Activated naive CD4-positive, alpha-beta T cell treated with anti-CD3 and anti-CD28 coated beads for 36 hours (primary cell): ENCODE results near the gene CORO1C. TPM values are rescaled to one million over a fixed set of nuclear protein-coding genes. Genes with fewer than 3 reads are reported as not detected.
A peak's percentile ranks its signal among the peaks of the same experiment; 100 is the strongest.

ENCODE experiments used
- CTCF ChIA-PET: fragments of 350-600 bp; sonication (Branson Sonifier 250); formaldehyde crosslinking; loops from one replicate; lab custom pipeline; 2021; ENCODE audit warnings: antibody characterized with exemption; lab: Charles Lee
- DNase-seq: peaks from one replicate; pipeline ENCODE4 v3.0.0-alpha.2; 2020
- H3K27ac Mint-ChIP-seq: one replicate; pipeline ENCODE4 v1.8.0; 2021; ENCODE audit warnings: mild to moderate bottlenecking, mixed read lengths
- H3K27me3 Mint-ChIP-seq: one replicate; pipeline ENCODE4 v1.8.0; 2021; ENCODE audit warnings: low read depth, mixed read lengths
- H3K36me3 Mint-ChIP-seq: one replicate; pipeline ENCODE4 v1.8.0; 2021; ENCODE audit warnings: low read depth, mixed read lengths
- H3K4me1 Mint-ChIP-seq: one replicate; pipeline ENCODE4 v1.8.0; 2021; ENCODE audit warnings: low read depth, mixed read lengths
- H3K4me3 Mint-ChIP-seq: one replicate; pipeline ENCODE4 v1.8.0; 2021; ENCODE audit warnings: mild to moderate bottlenecking, moderate library complexity, mixed read lengths
- H3K9me3 Mint-ChIP-seq: one replicate; pipeline ENCODE4 v1.8.0; 2021; ENCODE audit warnings: mixed read lengths
- intact Hi-C: fragments of 100-400 bp; cut with micrococcal nuclease; formaldehyde crosslinking; loops from one replicate; pipeline ENCODE4 v1.15.1; 2023
- total RNA-seq, 2 experiments: library from RNA; stranded (reverse); gene quantifications; one replicate each; pipeline ENCODE4 v1.2.3, GENCODE V29; 2021

CORO1C gene
- total RNA-seq, 2 experiments from 2014 or later, result 36.4 to 43.7 TPM

- Mint-ChIP-seq H3K36me3 (peaks cover 11% of the 10 kb centered on the region), H3K27ac (no peak overlapping the region)
- CTCF ChIA-PET, result interaction anchor here (0.6 to 3.5 kb wide), 4 partner anchors 12 to 46 kb away, joined by 3 to 17 read pairs (median 4); no protein-coding TSS in a partner anchor
These were observed 83.6 kb downstream of the CORO1C start for GRCh38 chr12:108647585-108648287.

GRCh38 chr12:108646600-108647579 is 84.4 kb downstream of the CORO1C start:
- Mint-ChIP-seq H3K9me3 (no peaks in the 10 kb centered on the region), H3K27me3 (no peaks in the 10 kb centered on the region), H3K4me3 (peak overlapping the region; percentile 49), H3K27ac (peak overlapping the region; percentile 48), H3K4me1 (peaks cover 41% of the 10 kb centered on the region), H3K36me3 (peaks cover 11% of the 10 kb centered on the region)
- CTCF ChIA-PET, result interaction anchor here (0.6 to 3.5 kb wide), 8 partner anchors 9 to 156 kb away, joined by 3 to 17 read pairs (median 4); no protein-coding TSS in a partner anchor
- intact Hi-C loops, result loop anchor here (2.0 kb wide), 1 partner anchor 28 kb away; no protein-coding TSS in a partner anchor
- DNase-seq, result no peak

More at GRCh38 chr12:108647585-108648287, 83.6 kb downstream of the CORO1C start:
- H3K9me3 Mint-ChIP-seq, result no peaks in the 10 kb centered on the region
- DNase-seq, result no peak
- H3K27me3 Mint-ChIP-seq, result no peaks in the 10 kb centered on the region
- peaks cover 44% of the 10 kb centered on the region for H3K4me1 Mint-ChIP-seq
- intact Hi-C loops, result loop anchor here (2.0 kb wide), 1 partner anchor 29 kb away; no protein-coding TSS in a partner anchor
- no peak overlapping the region for H3K4me3 Mint-ChIP-seq

DNA sequence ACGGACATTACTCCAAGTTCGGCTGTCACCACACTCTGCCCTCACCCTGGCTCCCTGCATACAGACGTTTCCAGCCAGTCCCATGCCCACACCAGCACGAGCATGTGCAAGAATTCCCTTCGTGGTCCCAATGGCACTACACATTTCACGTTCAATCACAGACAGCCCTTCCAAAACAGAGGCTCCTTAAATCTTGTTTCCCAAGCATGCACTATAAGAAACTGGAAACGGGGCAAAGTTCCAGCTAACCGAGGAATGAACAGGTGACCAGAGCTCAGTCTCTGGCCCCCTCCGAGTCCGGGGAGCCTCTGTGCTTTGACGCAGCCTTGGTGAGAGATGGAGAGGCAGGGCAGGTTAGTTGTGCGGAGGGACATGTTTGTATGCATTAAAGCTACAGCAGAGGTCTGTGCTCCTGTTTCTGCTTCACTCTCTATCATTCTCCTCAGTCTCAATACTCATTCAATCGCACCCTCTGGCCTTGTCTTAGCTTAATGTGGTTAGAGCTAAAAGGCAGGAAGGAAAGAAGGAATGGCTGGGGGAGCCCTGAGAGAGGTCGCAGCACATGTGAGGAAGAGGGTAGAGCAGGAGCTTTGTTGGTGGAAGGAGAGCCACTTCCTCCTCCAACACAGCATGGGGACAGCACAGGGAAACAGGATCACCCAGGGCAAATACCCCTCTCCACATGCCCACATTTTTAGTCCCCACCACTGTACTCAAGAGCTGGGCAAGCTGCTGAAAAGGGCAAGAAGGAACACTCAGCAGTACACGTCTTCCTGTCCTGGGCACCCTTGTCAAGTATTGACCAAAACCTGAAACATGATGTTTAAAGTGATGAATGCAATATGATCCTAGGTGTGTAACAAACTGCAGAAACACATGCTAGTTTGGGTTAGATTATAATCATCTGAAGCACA is 85.4 kb downstream of the CORO1C start:
- CTCF ChIA-PET, result interaction anchor here (0.6 to 3.5 kb wide), 9 partner anchors 8 to 213 kb away, joined by 3 to 17 read pairs (median 5); partner anchors contain the start of gene SELPLG
- peaks cover 38% of the 10 kb centered on the region for H3K4me1 Mint-ChIP-seq
- peaks cover 7% of the 10 kb centered on the region for H3K36me3 Mint-ChIP-seq
- intact Hi-C loops, result loop anchor here (2.0 kb wide), 1 partner anchor 27 kb away; no protein-coding TSS in a partner anchor
- DNase-seq, result no peak
- no peaks in the 10 kb centered on the region for H3K27me3 Mint-ChIP-seq
- H3K27ac Mint-ChIP-seq, result peak overlapping the region; percentile 48
- H3K4me3 Mint-ChIP-seq, result peak overlapping the region; percentile 49
- H3K9me3 Mint-ChIP-seq, result no peaks in the 10 kb centered on the region

DNA sequence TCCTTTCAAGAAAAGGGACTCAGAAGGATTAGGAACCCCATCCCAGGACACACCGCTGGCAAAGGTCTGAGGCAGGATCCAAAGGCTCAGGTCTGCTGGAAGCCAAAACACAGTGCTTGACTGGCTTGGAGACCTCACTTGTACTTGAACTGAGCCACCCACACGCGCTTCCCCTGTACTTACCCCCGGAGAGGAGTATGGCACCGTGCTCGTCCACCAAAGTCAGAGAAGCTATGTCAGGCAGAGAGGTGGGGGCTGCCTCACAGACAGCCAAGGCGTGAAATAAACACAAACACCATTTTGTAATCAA is 86.6 kb downstream of the CORO1C start:
- peaks cover 41% of the 10 kb centered on the region for H3K4me1 Mint-ChIP-seq

DNA sequence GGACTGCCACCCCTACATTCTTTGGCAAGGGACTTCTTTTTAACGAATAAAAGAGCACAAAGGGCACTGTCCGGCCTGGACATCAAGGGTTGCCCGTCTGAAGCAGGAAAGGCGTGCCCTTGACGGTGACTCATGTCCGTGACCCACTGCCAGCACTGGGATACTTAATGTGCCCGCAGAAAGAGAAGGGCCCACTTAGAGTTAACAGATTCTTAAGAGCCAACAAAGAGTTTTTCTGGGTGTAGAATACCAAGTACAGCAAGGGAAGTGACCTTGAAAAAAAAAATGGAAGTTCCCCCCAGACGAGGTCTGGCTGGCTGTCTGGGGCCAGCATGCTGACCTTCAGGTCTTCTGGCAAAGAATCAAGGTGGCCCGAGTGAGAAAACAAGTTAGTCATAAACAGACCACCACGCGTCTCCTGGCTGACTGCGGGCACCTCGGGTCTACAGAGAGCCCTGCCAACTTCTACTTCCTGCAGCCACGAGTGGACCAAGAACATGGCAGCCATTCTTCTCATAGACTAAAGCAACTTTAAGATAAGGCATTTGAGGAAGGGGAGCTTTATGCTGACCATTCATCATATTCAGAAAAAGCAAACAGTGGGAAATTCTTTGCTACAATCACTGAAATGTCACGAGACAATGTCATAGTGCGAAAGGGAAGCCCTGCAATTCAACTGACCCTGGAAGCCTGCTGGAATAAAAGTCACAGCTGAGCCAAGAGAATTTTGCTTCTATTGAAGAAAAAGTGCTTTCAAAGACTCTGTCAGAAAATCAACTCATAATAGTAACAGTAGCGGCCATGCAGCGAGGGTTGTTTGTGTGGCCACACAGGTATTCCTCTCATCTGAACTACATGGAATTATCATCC is 87.1 kb downstream of the CORO1C start:
- CTCF ChIA-PET, result interaction anchor here (3.5 kb wide), 1 partner anchor 9 kb away, joined by 17 read pairs; no protein-coding TSS in a partner anchor
- no peak for DNase-seq
- H3K4me1 Mint-ChIP-seq, result peaks cover 35% of the 10 kb centered on the region
- intact Hi-C loops, result no loop called here
- H3K4me3 Mint-ChIP-seq, result no peak overlapping the region
- H3K9me3 Mint-ChIP-seq, result no peaks in the 10 kb centered on the region
- H3K27me3 Mint-ChIP-seq, result no peaks in the 10 kb centered on the region
- H3K36me3 Mint-ChIP-seq, result peaks cover 7% of the 10 kb centered on the region
- H3K27ac Mint-ChIP-seq, result no peak overlapping the region

More for the DNA sequence above, 86.6 kb downstream of the CORO1C start:
- CTCF ChIA-PET, result interaction anchor here (0.7 to 3.5 kb wide), 2 partner anchors 9 to 214 kb away, joined by 3 to 17 read pairs; no protein-coding TSS in a partner anchor
- no peaks in the 10 kb centered on the region for H3K9me3 Mint-ChIP-seq
- intact Hi-C loops, result no loop called here
- peaks cover 7% of the 10 kb centered on the region for H3K36me3 Mint-ChIP-seq
- H3K4me3 Mint-ChIP-seq, result no peak overlapping the region
- no peaks in the 10 kb centered on the region for H3K27me3 Mint-ChIP-seq
- DNase-seq, result no peak
- no peak overlapping the region for H3K27ac Mint-ChIP-seq

DNA sequence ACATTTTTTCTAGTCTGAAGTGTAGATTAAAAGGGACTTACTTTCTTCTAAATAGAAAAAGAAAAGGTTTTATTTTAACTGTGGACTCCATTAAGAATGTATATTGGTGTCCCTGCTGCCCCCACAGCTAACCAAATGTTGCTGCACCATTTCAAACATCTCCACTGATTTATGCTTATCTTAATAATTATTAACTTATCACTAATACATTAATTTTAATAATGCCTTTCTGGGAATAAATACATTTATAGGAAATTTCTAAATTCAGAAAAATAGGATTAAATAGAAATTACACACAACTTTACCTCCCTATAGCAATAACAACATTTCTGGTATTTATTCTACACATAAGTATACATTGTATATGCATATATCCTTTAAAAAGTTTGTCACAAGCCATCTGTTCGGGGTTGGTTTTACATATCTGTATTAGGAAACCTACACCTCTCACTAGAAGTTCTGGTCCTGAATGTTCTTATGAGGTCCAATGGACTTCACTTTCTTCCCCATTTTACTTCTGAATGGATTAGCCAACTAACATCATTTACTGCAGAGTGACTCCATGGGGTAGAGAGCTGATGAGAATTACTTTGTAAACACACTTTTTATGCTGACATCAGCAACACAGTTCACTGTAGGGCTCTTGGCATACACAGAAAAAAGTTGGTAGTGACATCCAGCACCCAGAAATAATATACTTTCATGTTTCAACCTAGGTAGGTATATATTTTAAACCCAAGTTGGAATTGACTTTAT is 88.2 kb downstream of the CORO1C start:
- no peaks in the 10 kb centered on the region for H3K27me3 Mint-ChIP-seq
- no peak overlapping the region for H3K27ac Mint-ChIP-seq
- no peaks in the 10 kb centered on the region for H3K9me3 Mint-ChIP-seq
- peaks cover 7% of the 10 kb centered on the region for H3K36me3 Mint-ChIP-seq
- DNase-seq, result no peak
- intact Hi-C loops, result no loop called here
- peaks cover 27% of the 10 kb centered on the region for H3K4me1 Mint-ChIP-seq
- CTCF ChIA-PET, result no interaction called here
- no peak overlapping the region for H3K4me3 Mint-ChIP-seq

DNA sequence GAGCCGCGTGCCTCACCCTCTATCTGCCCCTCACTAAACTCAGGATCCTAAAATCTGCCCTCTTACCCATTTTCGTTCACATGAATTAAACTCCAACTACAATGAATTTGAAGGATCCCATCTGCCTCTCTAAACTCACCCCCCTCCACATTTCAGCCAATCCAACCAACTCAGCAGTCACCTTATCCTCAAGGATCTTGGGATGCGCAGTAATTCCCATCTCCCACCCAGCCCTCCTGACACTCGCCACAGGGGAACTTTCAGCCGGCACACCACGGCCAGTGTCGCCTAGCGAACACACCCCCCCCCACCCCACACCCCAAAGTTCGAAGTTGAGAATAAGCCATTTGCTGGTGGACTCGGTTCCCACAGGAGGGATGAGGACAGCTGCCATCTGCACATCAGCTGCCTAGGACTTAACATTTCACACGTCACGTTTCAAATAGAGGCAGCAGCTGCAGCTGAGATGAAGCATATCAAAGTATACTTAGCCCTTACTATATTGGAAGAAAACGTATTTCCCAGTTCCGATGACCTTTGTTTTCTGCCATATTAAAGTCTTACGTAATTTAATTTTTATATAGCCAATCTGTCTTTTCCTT is 88.9 kb downstream of the CORO1C start:
- Mint-ChIP-seq H3K4me1 (peaks cover 22% of the 10 kb centered on the region), H3K27me3 (no peaks in the 10 kb centered on the region), H3K4me3 (no peak overlapping the region), H3K27ac (no peak overlapping the region), H3K9me3 (no peaks in the 10 kb centered on the region), H3K36me3 (peaks cover 5% of the 10 kb centered on the region)
- intact Hi-C loops, result no loop called here
- no peak for DNase-seq
- CTCF ChIA-PET, result no interaction called here

DNA sequence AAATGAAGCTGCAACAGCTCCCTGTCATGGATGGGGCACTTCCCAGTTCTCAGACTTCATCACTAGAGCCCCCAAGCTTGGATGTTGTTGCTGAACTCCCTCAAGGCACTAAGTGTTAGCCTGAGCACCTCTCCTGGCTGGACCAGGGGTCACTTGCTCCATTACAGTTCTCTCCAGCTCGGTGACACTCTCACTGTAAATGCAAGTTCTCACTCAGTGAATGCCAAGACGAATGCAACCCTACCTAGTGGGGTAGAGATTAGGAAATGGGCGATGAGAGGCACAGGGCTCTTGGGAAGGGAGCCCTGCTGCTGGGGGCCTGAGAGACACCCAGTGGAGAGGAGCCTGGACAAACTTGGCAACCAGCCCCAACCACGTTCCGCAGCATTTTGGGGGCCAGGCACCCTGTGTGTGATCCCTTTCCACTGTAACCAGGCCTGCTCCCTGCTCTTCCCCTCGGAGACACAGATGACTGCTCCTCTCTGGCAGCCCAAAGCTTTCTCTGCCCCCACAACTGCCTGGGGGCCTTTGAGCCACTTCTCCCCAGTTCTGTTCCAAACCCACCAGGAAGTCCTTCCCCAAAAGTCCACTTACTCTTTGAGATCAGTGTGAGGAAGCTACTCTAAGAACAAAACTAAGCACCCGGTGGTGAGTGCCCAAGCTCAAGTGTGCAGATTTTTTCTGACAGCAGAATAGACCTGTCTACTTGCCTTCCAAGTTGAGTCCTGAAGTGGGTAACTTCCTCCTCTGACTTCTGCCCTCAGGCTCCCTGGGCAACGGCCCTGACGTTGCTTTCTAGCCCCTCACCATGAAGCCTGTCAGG is 89.7 kb downstream of the CORO1C start:
- H3K36me3 Mint-ChIP-seq, result peaks cover 5% of the 10 kb centered on the region
- intact Hi-C loops, result no loop called here
- no peaks in the 10 kb centered on the region for H3K27me3 Mint-ChIP-seq
- no peak overlapping the region for H3K27ac Mint-ChIP-seq
- peaks cover 19% of the 10 kb centered on the region for H3K4me1 Mint-ChIP-seq
- no peaks in the 10 kb centered on the region for H3K9me3 Mint-ChIP-seq
- CTCF ChIA-PET, result no interaction called here
- no peak for DNase-seq
- H3K4me3 Mint-ChIP-seq, result no peak overlapping the region

DNA sequence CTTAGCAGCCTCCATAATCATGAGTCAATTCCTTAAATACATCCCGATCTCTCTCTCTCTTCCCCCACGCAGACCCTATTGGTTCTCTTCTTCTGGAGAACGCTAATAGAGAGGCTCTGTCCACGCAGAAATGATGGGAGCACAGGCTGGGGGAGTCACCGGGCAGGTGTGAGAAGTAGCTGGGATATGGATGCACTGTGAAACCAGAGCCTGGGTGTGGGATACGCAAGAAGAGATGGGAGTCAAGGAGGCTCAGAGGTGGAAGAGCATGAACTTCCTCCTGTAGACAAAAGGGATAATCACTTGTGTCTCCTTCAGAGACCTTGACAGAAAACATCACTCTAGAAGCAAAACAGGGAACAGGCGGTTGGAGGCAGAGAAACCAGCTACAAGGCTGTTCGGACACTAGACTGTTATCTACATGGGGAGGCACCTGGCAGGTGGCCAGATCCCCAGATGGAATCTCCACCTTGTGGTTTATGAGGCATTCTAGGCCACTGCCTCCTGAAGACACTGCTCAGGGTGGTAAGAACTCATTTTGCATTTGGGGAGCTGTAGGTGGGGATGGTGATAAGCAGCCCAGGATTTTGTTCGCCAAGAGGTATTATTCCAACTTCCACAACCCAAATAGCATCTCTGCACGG is 90.4 kb downstream of the CORO1C start:
- no peak overlapping the region for H3K27ac Mint-ChIP-seq
- no peak overlapping the region for H3K4me3 Mint-ChIP-seq
- peaks cover 5% of the 10 kb centered on the region for H3K36me3 Mint-ChIP-seq
- intact Hi-C loops, result no loop called here
- H3K9me3 Mint-ChIP-seq, result no peaks in the 10 kb centered on the region
- DNase-seq, result no peak
- CTCF ChIA-PET, result no interaction called here
- H3K4me1 Mint-ChIP-seq, result peaks cover 18% of the 10 kb centered on the region
- H3K27me3 Mint-ChIP-seq, result no peaks in the 10 kb centered on the region
